Fibroblast of villous mesenchyme (primary cell): ENCODE data around the gene ATAD3A. TPM values are rescaled to one million over a fixed set of nuclear protein-coding genes. Genes with fewer than 3 reads are reported as not detected.

Experiments
- DNase-seq: peaks from one replicate; pipeline ENCODE4 v3.0.0-alpha.2; 2010; ENCODE audit warnings: low read depth
- H3K4me3 ChIP-seq: 2 replicates; pipeline ENCODE4 v1.5.1; 2011; ENCODE audit warnings: low read depth, mild to moderate bottlenecking, low read length
- total RNA-seq: library from RNA; depleted of rRNA; stranded (reverse); fragments of >200 nt; gene quantifications from 2 replicates; pipeline ENCODE4 v1.2.3, GENCODE V29; 2012
- TF ChIP-seq, protein P1 (sequence below): IDR thresholded peaks from 2 replicates; pipeline ENCODE4 v1.5.1; 2012; ENCODE audit warnings: low read depth, mild to moderate bottlenecking, low read length; ENCODE audit not compliant: insufficient read depth

ATAD3A gene
- total RNA-seq, 1 donor = 36.7 TPM

DNA sequence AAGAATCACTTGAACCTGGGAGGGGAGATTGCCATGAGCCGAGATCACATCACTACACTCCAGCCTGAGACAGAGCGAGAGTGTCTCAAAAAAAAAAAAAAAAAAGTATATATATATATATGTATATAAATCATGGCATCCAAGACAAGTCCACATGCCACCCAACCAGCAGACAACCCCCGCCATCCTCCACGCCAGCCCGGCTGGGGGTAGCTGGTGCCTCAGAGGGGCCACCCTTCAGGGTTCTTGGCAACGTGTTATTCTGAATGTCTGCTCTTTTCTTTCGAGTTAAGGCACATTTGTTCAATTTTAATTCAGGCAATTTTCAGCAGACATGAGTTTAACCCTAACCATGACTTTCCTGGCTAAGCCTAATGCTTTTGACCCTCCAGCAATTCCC, 38.1 kb downstream of the ATAD3A start:
- no peak for DNase-seq
- TF ChIP-seq, protein P1, sequence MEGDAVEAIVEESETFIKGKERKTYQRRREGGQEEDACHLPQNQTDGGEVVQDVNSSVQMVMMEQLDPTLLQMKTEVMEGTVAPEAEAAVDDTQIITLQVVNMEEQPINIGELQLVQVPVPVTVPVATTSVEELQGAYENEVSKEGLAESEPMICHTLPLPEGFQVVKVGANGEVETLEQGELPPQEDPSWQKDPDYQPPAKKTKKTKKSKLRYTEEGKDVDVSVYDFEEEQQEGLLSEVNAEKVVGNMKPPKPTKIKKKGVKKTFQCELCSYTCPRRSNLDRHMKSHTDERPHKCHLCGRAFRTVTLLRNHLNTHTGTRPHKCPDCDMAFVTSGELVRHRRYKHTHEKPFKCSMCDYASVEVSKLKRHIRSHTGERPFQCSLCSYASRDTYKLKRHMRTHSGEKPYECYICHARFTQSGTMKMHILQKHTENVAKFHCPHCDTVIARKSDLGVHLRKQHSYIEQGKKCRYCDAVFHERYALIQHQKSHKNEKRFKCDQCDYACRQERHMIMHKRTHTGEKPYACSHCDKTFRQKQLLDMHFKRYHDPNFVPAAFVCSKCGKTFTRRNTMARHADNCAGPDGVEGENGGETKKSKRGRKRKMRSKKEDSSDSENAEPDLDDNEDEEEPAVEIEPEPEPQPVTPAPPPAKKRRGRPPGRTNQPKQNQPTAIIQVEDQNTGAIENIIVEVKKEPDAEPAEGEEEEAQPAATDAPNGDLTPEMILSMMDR = no peak
- H3K4me3 ChIP-seq = no peak overlapping the region

DNA sequence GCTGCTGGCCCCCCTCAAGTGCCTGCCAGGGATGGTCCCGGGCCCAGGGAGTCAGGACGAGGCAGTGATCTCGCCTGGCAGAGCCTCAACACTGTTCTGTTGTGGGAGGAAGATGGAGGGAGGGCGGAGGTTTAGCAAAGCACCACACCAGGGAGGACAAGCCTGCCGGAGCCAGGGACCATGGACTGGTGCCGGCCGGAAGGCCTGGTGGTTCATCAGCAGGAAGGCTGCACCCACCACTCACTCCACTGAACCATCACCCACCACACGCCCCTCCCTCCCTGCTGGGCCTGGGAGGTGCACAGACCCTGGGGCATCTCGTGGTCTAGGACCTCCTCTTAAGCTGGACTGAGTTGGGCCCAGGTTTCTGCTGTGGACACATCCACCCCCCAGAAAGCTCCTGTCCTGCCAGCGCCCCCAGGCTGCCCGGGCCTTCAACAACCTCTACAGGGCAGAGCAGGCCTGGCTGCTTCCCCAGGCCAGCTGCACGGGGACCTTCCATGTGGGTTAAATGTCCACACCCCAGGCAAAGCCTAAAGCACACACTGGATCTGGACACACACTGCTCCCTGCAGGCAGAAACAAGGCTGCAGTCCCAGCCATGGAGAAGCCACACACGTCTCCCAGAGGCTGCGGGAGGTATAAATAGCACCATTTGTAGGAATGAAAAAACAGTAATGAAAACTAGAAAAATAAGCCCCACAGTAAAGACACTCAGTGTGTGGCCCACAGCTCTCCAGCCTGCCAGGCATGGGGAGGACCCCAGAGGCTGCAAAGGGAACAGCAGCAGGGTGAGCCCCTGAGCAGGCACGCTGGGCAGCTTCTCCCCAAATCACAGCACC, 38.9 kb downstream of the ATAD3A start:
- DNase-seq = peak; percentile 59
- no peak overlapping the region for H3K4me3 ChIP-seq
- TF ChIP-seq, protein P1 = peak; percentile 57

DNA sequence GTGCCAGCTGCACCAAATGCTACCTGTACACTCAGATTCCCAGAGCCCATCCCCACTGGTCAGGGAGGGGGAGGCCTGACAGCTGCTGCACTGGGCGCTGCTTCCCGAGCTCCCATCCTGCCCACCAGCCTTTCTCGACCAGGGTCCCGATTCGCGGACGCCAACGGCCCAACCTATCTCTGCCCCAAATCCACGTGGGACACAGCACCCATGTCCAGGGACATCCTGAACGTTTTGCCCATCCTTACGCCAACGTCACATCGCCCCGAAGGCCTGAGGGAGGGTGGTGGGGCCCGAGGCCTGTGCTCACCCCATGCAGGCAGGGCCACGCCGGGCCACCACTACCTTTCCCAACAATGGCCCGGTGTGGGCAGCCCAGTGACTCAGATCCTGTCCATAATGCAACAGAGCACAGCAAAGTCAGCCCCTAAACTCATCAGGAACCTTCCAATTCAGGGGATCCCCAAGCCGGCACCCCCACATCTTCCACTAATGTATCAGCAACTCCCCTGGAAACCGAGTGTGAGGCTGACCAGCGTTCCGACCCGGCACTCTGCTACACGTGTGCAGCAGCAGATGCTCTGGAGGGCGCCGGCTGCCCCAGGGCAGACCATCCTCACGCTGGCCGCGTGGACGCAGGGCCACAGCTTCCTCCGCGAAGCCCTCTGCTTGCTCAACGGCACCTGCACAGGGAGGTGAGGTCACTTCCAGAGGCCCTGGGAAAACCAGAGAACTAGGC, 39.7 kb downstream of the ATAD3A start:
- DNase-seq = no peak

DNA sequence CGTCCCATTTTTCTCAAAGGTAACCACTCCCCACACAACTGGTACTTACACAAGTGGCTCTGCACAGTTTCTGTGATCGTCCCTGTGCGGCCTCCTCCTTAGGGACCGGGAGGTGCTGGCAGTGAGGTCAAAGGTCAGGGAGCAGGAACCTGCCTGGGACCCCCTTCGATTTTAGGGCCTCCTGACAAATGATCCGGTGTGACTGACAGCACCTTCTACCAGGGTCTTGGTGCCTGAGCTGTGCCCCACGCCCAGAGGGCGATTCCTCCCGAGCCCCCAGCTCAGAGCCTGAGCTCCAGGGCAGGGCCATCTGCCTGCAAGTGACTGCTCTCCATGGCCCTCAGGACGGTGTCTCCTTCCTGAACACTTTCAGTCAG, 40.3 kb downstream of the ATAD3A start:
- TF ChIP-seq, protein P1 = no peak
- no peak overlapping the region for H3K4me3 ChIP-seq
- no peak for DNase-seq

More for the DNA sequence above, 39.7 kb downstream of the ATAD3A start:
- TF ChIP-seq, protein P1 = no peak
- no peak overlapping the region for H3K4me3 ChIP-seq

DNA sequence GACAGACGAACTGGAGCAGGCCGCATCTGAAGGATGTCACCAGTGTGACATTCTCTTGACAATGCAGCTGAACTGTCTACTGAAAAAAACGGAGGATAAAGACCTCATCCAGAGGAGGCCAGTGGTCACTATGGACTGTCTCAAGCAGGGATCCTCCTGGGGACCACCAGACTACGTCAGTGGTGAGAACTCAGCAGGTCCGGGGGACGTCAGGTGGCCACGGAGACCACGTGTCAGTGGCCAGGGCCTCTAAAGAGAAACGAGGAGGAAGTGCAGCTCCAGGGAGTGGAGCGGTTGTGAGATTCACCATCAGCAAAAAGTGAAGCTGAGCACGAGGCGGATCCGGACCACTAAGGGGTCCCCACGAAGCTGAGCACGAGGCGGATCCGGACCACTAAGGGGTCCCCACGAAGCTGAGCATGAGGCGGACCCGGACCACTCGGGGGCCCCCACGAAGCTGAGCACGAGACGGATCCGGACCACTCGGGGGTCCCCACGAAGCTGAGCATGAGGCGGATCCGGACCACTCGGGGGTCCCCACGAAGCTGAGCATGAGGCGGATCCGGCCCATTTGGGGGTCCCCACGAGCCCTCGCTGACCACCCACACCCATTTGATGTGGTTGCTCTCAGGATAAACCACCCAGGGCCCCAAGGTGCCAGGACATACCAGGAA, 42.0 kb downstream of the ATAD3A start:
- no peak overlapping the region for H3K4me3 ChIP-seq
- no peak for DNase-seq
- TF ChIP-seq, protein P1 = no peak

DNA sequence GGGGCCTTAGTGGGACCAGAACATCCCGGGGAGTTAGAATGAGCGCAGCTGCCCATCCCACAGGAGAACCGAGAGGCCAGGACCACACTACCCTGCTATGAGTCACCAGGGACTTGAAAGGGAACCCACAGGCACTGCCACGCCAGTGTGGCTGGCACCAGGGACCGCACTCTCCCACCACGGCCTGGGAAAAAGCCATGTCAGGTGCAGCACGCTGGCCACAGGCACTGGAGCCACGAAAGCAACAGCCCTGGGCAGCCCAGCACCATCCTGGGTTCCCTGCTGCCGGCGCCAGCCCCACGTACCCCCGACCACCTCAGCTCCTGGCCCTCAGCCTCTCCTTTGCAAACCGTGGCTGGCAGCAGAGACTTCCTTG, 42.6 kb downstream of the ATAD3A start:
- no peak for DNase-seq
- H3K4me3 ChIP-seq = no peak overlapping the region
- TF ChIP-seq, protein P1 = no peak
